HG03457 (cell line): Measurements from ENCODE around the gene UBXN6.

ENCODE experiments used
- ATAC-seq: cut with Tn5 transposase; IDR thresholded peaks from one replicate; pipeline ENCODE4 v1.9.1; 2021; ENCODE audit warnings: moderate number of reproducible peaks; ENCODE audit not compliant: unreplicated experiment

Gene UBXN6

DNA sequence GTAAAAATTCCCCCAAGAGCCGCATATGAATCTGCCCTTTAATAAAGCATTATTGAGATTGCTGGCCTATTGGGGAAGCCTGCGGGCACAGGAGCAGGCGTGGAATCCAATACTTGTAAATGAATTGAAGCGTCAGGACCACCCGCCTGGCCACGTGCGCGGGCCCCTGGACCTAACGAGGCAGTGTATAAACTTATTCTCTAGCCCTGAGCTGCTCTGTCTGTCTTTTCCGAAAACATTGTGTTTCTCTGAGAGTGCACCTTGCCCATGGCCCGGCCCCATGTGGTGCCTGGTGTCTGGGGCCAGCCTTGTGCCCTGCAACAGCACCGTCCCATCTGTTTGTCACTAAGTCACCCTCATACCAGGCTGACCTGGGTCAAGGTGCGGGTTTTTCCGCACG lies 14.4 kb downstream of the UBXN6 start:
- ATAC-seq: no peak

- no peak for ATAC-seq
These were observed 14.8 kb downstream of the UBXN6 start for GRCh38 chr19:4442819-4443146.

DNA sequence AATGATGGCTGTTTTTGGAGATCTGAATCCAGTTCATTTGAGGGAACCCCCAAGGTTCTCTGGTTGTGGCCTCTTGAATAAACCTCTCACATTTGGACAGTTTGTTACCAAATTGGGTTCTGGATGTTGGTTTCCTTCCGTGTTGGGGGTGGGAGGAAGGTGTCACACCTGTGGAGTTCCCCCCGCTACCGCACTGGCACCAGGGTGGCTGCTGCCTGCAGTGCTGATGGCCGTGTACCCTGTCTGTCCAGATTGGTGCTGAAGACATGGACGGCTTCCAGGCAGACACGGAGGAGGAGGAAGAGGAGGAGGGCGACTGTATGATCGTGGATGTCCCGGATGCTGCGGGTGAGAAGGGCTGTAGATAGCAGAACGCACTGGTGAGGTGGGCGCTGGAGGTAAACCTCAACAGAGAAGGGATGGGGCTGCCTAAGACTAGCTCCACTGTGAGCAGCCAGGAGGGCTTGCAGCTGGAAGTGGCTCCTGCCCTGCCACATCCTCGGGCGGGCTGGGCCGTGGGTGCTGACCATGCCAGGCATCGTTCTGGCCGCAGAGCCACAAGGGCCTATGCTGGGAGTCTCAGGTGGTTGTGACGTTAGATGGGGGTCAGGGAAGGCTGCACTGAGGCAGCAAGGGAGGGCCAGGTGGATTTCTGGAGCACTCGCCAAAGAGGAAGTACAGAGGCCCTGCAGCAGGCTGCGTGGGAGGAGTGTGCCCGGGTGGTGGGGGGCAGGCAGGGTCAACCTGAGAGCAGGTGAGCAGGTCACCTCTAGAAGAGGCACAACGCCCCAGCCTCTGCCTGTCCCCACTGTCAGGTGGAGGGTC lies 15.4 kb downstream of the UBXN6 start:
- no peak for ATAC-seq

DNA sequence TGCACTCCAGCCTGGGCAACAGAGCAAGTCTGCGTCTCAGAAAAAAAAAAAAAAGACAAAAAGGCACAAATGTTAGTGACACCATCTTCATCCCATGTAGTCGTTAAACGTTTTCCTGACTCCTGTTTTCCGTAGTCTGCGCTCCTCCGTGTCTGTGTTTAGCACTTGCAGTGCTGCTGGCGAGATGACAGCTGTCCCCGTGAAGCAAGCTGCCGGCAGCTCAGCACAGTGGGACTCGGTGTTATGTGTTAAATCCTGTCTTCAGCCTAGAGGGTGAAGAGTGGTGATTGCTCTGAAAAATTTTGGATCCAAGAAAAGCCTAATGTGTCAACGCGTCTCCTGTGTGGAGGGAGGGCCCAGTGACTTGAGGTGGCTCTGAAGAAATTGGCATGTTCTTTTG lies 18.4 kb downstream of the UBXN6 start:
- ATAC-seq: no peak

DNA sequence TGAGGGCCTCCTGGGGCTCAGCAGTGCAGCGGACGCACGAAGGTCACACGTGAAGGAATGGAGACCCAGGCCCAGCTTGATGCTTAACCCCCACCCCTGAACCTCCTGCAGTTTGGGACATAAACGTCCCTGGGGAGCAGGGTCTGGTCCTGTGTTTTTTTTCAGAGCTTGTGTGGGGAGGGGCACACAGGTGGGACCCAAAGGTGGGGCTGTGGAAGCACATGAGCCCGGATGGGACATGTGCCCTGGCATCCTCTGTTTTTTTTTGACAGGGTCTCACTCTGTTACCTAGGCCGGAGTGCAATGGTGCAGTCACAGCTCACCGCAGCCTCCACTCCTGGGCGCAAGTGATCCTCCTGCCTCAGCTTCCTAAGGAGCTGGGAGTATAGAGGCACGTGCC lies 20.5 kb downstream of the UBXN6 start:
- ATAC-seq: no peak

DNA sequence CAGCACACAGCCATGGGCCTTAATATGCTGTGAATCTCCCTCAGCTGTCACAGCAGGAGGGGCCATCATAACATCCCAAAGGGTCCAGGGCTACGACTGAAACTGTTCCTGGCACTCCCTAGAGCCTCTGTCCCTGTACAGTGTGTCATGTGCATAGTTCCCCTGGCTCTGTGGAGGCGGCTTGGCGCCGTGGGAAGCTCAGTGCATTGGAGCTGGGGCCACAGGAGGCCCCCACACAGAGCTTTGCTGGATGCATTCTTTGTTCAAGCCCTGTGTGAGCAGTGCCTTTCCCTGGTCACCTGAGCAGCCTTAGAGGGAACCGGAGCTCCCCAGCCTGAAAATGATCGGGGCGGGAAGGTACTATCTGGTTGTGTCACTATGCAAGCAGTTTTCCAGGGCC lies 21.4 kb downstream of the UBXN6 start:
- ATAC-seq: no peak

- no peak for ATAC-seq
These were observed 23.2 kb downstream of the UBXN6 start for GRCh38 chr19:4434391-4434790.

DNA sequence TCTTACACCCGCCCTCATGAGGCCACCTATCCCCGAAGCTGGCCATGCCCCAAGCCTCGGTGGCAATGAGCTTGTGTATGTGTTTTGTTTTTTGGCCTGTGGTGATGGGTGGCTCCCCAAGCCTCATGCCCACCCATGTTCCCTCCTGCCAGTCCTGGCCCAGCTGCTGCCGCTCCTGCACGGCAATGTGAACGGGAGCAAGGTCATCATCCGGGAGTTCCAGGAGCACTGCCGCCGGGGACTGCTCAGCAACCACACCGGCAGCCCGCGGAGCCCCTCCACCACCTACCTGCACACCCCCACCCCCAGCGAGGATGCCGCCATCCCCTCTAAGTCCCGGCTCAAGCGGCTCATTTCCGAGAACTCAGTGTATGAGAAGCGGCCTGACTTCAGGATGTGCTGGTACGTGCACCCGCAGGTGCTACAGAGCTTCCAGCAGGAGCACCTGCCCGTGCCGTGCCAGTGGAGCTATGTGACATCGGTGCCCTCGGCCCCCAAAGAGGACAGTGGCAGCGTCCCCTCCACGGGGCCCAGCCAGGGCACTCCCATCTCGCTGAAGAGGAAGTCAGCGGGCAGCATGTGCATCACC lies 24.6 kb downstream of the UBXN6 start:
- no peak for ATAC-seq

DNA sequence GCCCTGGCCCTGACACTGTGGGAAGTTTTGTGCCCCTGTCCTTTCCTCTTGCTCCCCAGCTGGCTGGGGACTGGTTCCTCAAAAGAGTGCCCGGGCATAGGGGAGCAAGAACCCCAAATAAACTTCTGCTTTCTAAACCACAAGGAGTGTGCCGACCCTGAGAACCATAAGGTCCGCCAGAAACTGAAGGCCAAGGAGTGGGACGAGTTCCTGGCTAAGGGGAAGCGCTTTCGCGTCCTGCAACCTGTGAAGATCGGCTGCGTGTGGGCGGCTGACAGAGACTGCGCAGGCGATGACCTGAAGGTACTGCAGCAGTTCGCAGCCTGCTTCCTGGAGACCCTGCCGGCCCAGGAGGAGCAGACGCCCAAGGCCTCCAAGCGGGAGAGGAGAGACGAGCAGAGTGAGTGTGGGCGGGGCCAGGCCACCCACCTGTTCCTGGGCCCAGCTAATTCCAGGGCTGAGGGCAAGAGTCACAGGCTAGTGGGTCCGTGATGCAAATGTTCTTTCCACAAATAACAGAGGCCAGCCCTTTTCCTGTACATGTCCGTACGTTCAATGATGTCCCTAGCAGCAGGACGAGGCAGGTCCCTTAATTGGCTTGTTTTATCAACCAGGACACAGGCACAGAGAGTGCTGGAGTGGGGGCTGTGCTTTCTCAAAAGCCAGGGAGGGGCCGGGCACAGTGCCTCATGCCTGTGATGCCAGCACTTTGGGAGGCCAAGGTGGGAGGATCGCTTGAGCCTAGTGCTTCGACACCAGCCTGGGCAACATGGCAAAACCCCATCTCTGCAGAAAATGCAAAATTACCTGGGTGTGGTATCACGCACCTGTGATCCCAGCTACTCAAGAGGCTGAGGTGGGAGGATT lies 25.6 kb downstream of the UBXN6 start:
- ATAC-seq: no peak

GRCh38 chr19:4431296-4431695 lies 26.3 kb downstream of the UBXN6 start:
- ATAC-seq: no peak

GRCh38 chr19:4430760-4431159 lies 26.8 kb downstream of the UBXN6 start:
- ATAC-seq: no peak

DNA sequence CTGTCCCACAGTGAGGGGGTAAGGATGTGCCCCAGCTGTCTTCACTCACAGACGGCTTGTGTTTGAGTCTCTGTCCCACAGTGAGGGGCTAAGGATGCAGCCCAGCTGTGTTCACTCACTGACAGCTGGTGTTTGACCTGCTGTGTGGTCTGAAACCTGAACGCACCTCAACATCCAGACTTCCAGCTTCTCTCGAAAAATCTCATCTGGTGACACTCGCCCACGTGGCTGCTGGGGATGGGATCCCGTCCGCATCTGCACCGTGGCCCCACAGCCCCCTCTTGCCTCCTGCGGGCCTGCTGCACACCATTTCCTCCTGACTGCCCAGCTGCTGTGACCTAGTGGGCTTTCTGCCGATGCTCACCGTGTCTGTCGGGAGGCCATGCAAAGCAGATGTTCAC lies 27.8 kb downstream of the UBXN6 start:
- ATAC-seq: no peak

DNA sequence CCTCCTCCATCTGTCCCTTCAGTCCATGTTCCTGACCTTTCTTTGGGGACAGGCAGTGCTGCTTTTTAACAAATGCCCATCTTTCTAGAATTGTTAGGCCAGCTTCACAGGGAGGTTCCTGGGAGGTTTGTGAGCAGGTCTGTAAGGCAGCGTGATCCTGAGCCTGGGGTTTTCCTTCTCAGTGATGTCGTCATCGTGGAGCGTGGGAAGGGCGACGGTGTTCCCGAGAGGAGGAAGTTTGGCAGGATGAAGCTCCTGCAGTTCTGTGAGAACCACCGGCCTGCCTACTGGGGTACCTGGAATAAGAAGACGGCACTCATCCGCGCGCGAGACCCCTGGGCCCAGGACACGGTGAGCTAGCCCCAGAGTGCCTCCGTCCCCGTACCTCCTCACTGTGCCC lies 28.3 kb downstream of the UBXN6 start:
- no peak for ATAC-seq

DNA sequence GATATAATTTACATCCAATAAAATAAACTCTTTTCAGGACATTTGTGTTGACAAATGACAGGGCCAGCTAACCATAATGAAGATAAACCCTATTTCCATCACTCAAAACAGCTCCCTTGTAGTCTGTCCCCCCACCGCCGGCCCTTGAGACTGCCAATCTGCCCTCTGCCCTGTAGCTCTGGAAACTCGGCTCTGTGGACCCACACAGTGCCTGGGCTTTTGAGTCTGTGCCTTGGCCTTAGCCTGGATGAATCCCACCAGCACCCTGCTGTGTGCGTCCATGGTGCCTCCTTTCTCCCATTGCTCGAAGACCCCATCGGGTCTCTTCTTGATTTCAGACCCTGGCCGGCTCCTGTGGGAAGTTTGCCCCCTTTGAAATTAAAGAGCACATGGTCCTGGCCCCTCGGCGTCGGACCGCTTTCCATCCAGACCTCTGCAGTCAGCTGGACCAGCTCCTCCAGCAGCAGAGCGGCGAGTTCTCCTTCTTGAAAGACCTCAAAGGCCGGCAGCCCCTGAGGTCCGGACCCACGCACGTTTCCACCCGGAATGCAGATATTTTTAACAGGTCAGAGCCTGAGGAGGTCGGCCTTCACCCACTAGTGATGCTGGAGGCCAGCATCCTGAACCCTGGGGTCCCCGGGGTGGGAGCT lies 29.1 kb downstream of the UBXN6 start:
- no peak for ATAC-seq

DNA sequence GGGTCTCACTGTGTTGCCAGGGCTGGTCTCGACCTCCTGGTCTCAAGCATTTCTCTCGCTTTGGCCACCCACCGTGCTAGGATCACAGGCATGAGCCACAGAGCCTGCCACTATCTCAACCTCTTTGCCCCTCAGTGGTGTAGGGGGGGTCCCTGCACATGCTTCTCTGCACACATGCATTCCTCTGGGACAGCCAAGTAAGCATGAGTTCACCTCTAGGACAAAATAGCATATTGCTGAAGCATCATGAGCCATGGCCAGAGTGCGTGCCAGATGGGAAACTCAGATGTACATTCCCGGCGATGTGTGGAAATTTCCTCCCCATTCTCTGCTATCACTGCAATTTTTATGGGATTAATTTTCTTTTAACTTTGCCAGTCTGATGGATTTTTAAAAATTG lies 32.1 kb downstream of the UBXN6 start:
- no peak for ATAC-seq

- no peak for ATAC-seq
These were observed 34.0 kb downstream of the UBXN6 start for GRCh38 chr19:4423416-4424126.

GRCh38 chr19:4416268-4416667 lies 41.3 kb downstream of the UBXN6 start:
- ATAC-seq: no peak

DNA sequence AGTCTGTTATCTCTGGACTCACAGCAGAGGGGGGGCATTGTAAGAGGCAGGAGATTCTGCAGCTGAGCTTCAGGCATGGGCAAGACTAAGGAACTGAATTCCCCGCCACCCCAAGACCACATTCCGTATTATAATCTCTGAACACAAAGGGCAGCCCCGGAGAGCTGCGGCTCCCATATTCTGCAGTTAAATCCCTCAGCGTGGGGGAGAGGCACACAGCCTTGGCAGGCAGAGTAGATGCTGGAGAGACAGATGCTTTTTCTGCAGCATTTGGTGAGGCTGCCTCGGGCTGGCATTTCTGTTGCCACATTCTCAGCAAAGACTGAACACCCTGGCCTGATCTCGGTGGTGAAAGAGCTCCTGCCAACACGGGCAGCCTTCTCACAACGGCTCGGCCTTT lies 42.2 kb downstream of the UBXN6 start:
- ATAC-seq: no peak

DNA sequence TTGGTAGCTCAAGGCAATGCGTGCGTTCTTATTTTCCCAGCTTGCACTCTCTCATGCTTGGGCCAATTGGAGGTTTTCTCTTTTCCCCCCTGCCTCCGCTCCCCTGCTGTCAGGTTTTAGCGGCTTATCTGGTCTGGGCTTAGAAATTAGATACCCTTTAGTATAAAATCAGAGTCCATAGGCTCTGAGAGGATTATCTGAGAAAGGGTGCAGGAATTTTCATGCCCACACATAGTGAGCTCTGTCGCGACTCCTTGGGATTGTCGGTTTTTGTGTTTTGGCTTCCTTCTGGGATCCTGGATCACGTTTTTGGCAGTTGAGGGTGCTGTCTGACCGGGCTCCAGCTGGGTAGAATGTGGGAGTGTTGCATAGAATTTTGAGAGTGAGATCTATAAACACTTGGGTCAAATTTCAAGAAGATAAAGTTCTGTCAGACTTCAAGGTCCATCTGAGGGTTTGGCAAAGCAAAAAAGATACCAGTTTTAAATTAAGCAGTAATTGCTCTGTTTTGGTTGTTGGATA lies 42.7 kb downstream of the UBXN6 start:
- ATAC-seq: no peak

DNA sequence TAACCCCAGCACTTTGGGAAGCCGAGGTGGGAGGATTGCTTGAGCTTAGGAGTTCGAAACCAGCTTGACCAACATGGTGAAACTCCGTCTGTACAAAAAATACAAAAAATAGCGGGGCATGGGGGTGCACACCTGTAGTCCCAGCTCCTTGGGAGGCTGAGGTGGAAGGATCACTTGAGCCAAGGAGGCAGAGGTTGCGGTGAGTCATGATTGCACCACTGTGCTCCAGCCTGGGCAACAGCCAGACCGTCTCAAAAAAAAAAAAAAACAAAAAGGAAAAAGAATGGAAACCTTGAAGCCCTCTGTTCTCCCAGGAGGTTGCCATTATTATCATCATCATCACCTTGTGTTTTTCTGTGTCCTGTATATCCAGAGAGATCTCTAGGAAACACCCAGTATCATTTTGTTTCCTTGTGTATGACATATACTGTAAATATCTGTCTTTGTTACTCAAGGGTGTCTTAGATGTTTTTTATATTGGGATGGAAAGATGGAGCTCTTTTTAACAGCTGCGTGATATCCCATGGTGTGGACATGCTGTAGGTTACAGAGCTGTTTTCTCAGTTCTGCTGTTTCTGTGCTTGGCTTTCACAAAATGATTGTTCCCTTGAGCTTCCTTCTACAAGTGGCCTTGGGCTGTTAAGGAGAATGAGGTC lies 43.3 kb downstream of the UBXN6 start:
- ATAC-seq: no peak
